K562 (cell line): Measurements from ENCODE around the gene IMPDH2. TPM values are rescaled to one million over a fixed set of nuclear protein-coding genes. Genes with fewer than 3 reads are reported as not detected.

Experiments
- BRD9 ChIP-seq: fragments of 450-650 bp; IDR thresholded peaks from 2 replicates; pipeline ENCODE4 v1.6.1; 2018; ENCODE audit warnings: low read depth; ENCODE audit not compliant: partially characterized antibody
- CBFA2T2 ChIP-seq: fragments of 450-650 bp; conservative IDR thresholded peaks from 2 replicates; pipeline ENCODE4 v1.6.1; 2017; ENCODE audit warnings: mild to moderate bottlenecking
- CHCHD3 ChIP-seq: fragments of 250-450 bp; sonication (Bioruptor Pico); IDR thresholded peaks from 2 replicates; pipeline ENCODE4 v2.1.2; 2022; ENCODE audit warnings: mild to moderate bottlenecking
- CSDE1 ChIP-seq, 2 experiments: fragments of 450-650 bp; IDR thresholded peaks; 2 replicates each; pipeline ENCODE4 v1.6.1; 2016; ENCODE audit warnings: mild to moderate bottlenecking in 1 of 2
- GTF2F1 ChIP-seq: IDR thresholded peaks from 2 replicates; pipeline ENCODE4 v1.6.1; 2011; ENCODE audit warnings: low read depth, low read length, improper control_type of control experiment
- KDM5B ChIP-seq: fragments of 200-600 bp; sonication (generic); IDR thresholded peaks from 2 replicates; pipeline ENCODE4 v1.6.1; 2012; ENCODE audit warnings: low read depth, mild to moderate bottlenecking, moderate library complexity, low read length, control low read depth, inconsistent platforms; ENCODE audit not compliant: insufficient replicate concordance
- MAZ ChIP-seq, 2 experiments: fragments of 450-650 bp in 1 of 2; sonication (generic) in 1 of 2; formaldehyde crosslinking; IDR thresholded peaks in 1 of 2; conservative IDR thresholded peaks in 1 of 2; 2 replicates each; pipeline versions ENCODE4 v1.4.0 to v1.5.0; 2020; ENCODE audit warnings: mild to moderate bottlenecking in 1 of 2, missing genetic modification reagents in 1 of 2
- RBM34 ChIP-seq: fragments of 200-400 bp; formaldehyde crosslinking; IDR thresholded peaks from 2 replicates; pipeline ENCODE4 v1.6.1; 2018; ENCODE audit warnings: low read length, borderline replicate concordance; ENCODE audit not compliant: insufficient read depth
- RCOR1 ChIP-seq, 2 experiments: IDR thresholded peaks; 2 replicates each; pipeline ENCODE4 v1.6.1; 2012; ENCODE audit warnings: low read depth in 2 of 2, low read length in 2 of 2, borderline replicate concordance in 1 of 2, improper control_type of control experiment in 1 of 2
- RFX1 ChIP-seq: fragments of 450-650 bp; IDR thresholded peaks from 2 replicates; pipeline ENCODE4 v1.6.1; 2016; ENCODE audit warnings: mild to moderate bottlenecking, moderate library complexity
- SIX5 ChIP-seq, 2 experiments: IDR thresholded peaks; 2 replicates each; pipeline ENCODE4 v1.6.1; 2011; ENCODE audit warnings: low read length in 2 of 2, borderline replicate concordance in 1 of 2, low read depth in 1 of 2, mild to moderate bottlenecking in 1 of 2, moderate library complexity in 1 of 2; ENCODE audit not compliant: insufficient read depth in 1 of 2
- TCF3 ChIP-seq: sonication (generic); formaldehyde crosslinking; IDR thresholded peaks from 2 replicates; pipeline ENCODE4 v1.4.0; 2020; ENCODE audit warnings: mild to moderate bottlenecking, missing genetic modification reagents
- ZC3H8 ChIP-seq: fragments of 450-650 bp; IDR thresholded peaks from 2 replicates; pipeline ENCODE4 v1.6.1; 2017
- ZKSCAN1 ChIP-seq: fragments of 150-350 bp; IDR thresholded peaks from 2 replicates; pipeline ENCODE4 v1.6.1; 2016; ENCODE audit warnings: low read depth, low read length
- ZNF316 ChIP-seq: fragments of 450-650 bp; IDR thresholded peaks from 2 replicates; pipeline ENCODE4 v1.6.1; 2016
- polyA plus RNA-seq, 8 experiments: library from polyadenylated mRNA; depleted of rRNA in 4 of 8; stranded (reverse) in 5 of 8; unstranded in 3 of 8; fragments of >200 nt; fragmentation: Nextera tagmentation in 2 of 8; fragmentation: Illumina TruSeq in 1 of 8; extraction: Ambion mirVana in 2 of 8; extraction: Trizol in 1 of 8; gene quantifications; 2 replicates each; pipeline versions ENCODE4 v1.2.1 to v1.2.3, GENCODE V29; 2011 to 2014; ENCODE audit warnings: inconsistent platforms in 1 of 8, missing spikeins in 1 of 8
- total RNA-seq, 7 experiments: library from RNA; depleted of rRNA in 6 of 7; stranded (reverse); fragments of >200 nt in 6 of 7; fragmentation: Illumina TruSeq in 2 of 7; extraction: Trizol in 2 of 7; gene quantifications; 2 replicates each; pipeline versions ENCODE4 v1.2.1 to v1.2.3, GENCODE V29; 2011 to 2021; ENCODE audit warnings: low replicate concordance in 1 of 7
- TF ChIP-seq, protein P1 (sequence below): sonication (generic); formaldehyde crosslinking; IDR thresholded peaks from 2 replicates; pipeline ENCODE4 v1.8.1; 2022; ENCODE audit warnings: missing genetic modification reagents
- TF ChIP-seq, protein P2 (sequence below), 2 experiments: IDR thresholded peaks; 2 replicates each; pipeline ENCODE4 v1.6.1; 2011; ENCODE audit warnings: borderline replicate concordance in 1 of 2, control low read depth in 1 of 2, low read depth in 1 of 2, low read length in 1 of 2, mild to moderate bottlenecking in 1 of 2, mixed read lengths in 1 of 2, moderate library complexity in 1 of 2; ENCODE audit not compliant: insufficient read depth in 1 of 2, insufficient read length in 1 of 2, poor library complexity in 1 of 2, severe bottlenecking in 1 of 2; ENCODE audit errors: extremely low read depth in 1 of 2
- TF ChIP-seq, protein P3 (sequence below): fragments of 250-450 bp; sonication (Bioruptor Pico); IDR thresholded peaks from 2 replicates; pipeline ENCODE4 v1.4.0; 2020
- TF ChIP-seq, protein P4 (sequence below): sonication (generic); formaldehyde crosslinking; IDR thresholded peaks from 2 replicates; pipeline ENCODE4 v1.9.0; 2022; ENCODE audit warnings: mild to moderate bottlenecking, missing genetic modification reagents
- TF ChIP-seq, protein P5 (sequence below): fragments of 250-450 bp; sonication (Bioruptor Pico); IDR thresholded peaks from 2 replicates; pipeline ENCODE4 v1.5.0; 2021

The IMPDH2 gene
- total and polyA plus RNA-seq, 9 of the 15 experiments (the other 6 are each of a cell fraction or from before 2014, with no cell fraction given): 318 to 507 (median 366) TPM

DNA sequence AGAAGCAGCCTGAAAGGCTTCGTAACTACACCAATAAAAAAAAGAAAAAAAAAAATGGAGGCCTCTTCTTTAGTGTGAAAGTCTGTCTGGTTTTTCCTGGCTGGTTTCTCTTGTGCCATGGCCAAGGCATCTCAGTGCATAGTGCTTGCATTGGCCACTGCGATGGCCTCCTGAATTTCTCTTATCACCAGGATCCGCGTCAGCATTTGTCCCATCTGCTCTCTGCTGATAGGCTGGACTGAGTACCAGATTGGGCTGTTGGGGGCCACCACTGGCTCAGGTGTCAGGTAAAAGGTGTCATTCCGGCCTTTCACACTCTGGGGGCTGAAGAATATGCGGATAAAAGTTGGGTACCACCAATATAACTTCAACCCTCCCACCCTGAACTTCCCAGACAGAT, 1.1 kb upstream of the IMPDH2 start (continued):
- TF ChIP-seq, protein P1, sequence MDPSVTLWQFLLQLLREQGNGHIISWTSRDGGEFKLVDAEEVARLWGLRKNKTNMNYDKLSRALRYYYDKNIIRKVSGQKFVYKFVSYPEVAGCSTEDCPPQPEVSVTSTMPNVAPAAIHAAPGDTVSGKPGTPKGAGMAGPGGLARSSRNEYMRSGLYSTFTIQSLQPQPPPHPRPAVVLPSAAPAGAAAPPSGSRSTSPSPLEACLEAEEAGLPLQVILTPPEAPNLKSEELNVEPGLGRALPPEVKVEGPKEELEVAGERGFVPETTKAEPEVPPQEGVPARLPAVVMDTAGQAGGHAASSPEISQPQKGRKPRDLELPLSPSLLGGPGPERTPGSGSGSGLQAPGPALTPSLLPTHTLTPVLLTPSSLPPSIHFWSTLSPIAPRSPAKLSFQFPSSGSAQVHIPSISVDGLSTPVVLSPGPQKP (CRISPR knock-in tag): no peak
- TF ChIP-seq KDM5B (no peak), CSDE1 (IDR thresholded peaks at IDR 0.05) (no peak), BRD9 (no peak), RBM34 (no peak), RCOR1 (IDR thresholded peaks at IDR 0.05; ENCODE audit: borderline replicate concordance in 1 of 2, low read depth in 2 of 2, low read length in 2 of 2) (0 out of 4 replicates have a peak, but pooled peaks of 1 of the 2 experiments have one; percentile 6), GTF2F1 (no peak), CHCHD3 (no peak), TCF3 (peak; percentile 58), RFX1 (no peak), SIX5 (IDR thresholded peaks at IDR 0.05; ENCODE audit: borderline replicate concordance in 1 of 2, insufficient read depth in 1 of 2, low read depth in 1 of 2, low read length in 2 of 2) (no peak), ZKSCAN1 (no peak), ZNF316 (peak; percentile 64), MAZ (CRISPR knock-in tag; conservative IDR thresholded peaks at IDR 0.05 in 1 of 2, IDR thresholded peaks at IDR 0.05 in 1 of 2) (no peak), ZC3H8 (no peak), CBFA2T2 (0 out of 2 replicates have a peak, but pooled peaks have one; percentile 18)
- TF ChIP-seq, protein P2, sequence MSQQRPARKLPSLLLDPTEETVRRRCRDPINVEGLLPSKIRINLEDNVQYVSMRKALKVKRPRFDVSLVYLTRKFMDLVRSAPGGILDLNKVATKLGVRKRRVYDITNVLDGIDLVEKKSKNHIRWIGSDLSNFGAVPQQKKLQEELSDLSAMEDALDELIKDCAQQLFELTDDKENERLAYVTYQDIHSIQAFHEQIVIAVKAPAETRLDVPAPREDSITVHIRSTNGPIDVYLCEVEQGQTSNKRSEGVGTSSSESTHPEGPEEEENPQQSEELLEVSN (IDR thresholded peaks at IDR 0.05; ENCODE audit: borderline replicate concordance in 1 of 2, extremely low read depth in 1 of 2, insufficient read depth in 1 of 2, insufficient read length in 1 of 2, low read depth in 1 of 2, low read length in 1 of 2, poor library complexity in 1 of 2, severe bottlenecking in 1 of 2): no peak
- TF ChIP-seq, protein P3, sequence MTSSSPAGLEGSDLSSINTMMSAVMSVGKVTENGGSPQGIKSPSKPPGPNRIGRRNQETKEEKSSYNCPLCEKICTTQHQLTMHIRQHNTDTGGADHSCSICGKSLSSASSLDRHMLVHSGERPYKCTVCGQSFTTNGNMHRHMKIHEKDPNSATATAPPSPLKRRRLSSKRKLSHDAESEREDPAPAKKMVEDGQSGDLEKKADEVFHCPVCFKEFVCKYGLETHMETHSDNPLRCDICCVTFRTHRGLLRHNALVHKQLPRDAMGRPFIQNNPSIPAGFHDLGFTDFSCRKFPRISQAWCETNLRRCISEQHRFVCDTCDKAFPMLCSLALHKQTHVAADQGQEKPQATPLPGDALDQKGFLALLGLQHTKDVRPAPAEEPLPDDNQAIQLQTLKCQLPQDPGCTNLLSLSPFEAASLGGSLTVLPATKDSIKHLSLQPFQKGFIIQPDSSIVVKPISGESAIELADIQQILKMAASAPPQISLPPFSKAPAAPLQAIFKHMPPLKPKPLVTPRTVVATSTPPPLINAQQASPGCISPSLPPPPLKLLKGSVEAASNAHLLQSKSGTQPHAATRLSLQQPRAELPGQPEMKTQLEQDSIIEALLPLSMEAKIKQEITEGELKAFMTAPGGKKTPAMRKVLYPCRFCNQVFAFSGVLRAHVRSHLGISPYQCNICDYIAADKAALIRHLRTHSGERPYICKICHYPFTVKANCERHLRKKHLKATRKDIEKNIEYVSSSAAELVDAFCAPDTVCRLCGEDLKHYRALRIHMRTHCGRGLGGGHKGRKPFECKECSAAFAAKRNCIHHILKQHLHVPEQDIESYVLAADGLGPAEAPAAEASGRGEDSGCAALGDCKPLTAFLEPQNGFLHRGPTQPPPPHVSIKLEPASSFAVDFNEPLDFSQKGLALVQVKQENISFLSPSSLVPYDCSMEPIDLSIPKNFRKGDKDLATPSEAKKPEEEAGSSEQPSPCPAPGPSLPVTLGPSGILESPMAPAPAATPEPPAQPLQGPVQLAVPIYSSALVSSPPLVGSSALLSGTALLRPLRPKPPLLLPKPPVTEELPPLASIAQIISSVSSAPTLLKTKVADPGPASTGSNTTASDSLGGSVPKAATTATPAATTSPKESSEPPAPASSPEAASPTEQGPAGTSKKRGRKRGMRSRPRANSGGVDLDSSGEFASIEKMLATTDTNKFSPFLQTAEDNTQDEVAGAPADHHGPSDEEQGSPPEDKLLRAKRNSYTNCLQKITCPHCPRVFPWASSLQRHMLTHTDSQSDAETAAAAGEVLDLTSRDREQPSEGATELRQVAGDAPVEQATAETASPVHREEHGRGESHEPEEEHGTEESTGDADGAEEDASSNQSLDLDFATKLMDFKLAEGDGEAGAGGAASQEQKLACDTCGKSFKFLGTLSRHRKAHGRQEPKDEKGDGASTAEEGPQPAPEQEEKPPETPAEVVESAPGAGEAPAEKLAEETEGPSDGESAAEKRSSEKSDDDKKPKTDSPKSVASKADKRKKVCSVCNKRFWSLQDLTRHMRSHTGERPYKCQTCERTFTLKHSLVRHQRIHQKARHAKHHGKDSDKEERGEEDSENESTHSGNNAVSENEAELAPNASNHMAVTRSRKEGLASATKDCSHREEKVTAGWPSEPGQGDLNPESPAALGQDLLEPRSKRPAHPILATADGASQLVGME (CRISPR knock-in tag): no peak
- TF ChIP-seq, protein P4, sequence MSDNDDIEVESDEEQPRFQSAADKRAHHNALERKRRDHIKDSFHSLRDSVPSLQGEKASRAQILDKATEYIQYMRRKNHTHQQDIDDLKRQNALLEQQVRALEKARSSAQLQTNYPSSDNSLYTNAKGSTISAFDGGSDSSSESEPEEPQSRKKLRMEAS: no peak
- TF ChIP-seq, protein P5, sequence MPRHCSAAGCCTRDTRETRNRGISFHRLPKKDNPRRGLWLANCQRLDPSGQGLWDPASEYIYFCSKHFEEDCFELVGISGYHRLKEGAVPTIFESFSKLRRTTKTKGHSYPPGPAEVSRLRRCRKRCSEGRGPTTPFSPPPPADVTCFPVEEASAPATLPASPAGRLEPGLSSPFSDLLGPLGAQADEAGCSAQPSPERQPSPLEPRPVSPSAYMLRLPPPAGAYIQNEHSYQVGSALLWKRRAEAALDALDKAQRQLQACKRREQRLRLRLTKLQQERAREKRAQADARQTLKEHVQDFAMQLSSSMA (CRISPR knock-in tag): no peak
